NAMALWA (cell line): ENCODE results near the gene CLEC4C.
A peak's percentile ranks its signal among the peaks of the same experiment; 100 is the strongest.
"Not testable (repeated sequence)": the region's sequence is repeated elsewhere in the genome, so short reads cannot be mapped to it uniquely, and the experiment has no call there.

Source experiments
- DNase-seq: peaks from one replicate; pipeline ENCODE4 v3.0.0-alpha.2; 2015; ENCODE audit warnings: low spot score

Gene CLEC4C, protein sequence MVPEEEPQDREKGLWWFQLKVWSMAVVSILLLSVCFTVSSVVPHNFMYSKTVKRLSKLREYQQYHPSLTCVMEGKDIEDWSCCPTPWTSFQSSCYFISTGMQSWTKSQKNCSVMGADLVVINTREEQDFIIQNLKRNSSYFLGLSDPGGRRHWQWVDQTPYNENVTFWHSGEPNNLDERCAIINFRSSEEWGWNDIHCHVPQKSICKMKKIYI

DNA sequence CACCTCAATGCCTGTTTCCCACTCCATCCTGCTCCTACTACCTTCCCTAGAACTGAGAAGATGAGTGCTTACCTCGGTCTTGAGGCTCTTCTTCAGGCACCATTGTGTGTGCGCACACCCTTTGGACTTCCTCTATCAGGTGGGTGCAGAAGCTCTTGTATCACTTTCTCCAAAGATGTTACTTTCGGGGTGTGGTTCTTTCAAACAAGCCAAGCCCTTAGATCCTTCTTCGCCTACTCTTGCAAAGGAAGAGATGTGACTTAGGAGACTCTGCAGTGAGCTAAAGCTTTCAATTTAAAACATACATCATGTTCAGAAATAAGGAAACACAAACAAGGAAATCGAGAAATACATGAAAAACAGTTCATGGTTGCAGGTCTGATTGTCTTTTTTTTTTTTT lies at the start of gene CLEC4C:
Gene CLEC4C, minus strand, starts transcription at position 130 of the 400 bp plus-strand sequence. Its CDS starts 27 bp downstream, at position 103.
- DNase-seq = no peak

DNA sequence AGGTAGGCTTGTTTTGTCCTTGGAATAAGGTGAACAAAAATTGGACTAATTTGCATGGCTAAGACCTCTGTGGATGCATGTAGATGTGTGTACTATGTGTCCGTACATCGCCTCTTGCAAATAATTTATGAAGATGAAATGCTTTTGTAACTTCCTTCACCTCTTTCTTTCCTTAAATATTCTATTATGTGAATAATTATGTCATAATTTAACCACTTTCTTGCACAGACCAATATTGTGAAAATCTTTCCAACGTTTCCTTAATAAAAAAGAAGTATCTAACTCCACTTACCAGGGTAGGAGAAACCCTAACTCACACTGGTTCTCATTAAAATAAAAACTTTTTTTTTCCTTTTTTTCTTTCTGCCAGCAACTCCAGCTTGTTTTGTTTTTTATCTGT lies 46.0 kb upstream of the CLEC4C start:
- DNase-seq = no peak

DNA sequence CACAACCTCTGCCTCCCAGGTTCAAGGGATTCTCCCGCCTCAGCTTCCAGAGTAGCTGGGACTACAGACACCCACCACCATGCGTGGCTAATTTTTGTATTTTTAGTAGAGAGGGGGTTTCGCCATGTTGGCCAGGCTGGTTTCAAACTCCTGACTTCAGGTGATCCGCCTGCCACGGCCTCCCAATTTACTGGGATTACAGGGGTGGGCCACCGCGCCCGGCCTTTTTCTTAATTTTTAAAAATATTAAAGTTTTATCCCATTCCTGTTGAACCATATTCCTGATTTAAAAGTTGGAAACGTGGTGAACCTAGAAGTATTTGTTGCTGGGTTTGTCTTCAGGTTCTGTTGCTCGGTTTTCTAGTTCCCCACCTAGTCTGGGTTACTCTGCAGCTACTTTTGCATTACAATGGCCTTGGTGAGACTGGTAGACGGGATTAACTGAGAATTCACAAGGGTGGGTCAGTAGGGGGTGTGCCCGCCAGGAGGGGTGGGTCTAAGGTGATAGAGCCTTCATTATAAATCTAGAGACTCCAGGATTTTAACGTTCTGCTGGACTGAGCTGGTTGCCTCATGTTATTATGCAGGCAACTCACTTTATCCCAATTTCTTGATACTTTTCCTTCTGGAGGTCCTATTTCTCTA lies 41.8 kb upstream of the CLEC4C start, which contains the start of gene NANOG:
Gene NANOG, plus strand, starts transcription at position 519 of the 645 bp plus-strand sequence. CDS start 213 bp downstream, outside the sequence.
- not testable (repeated sequence) for DNase-seq

DNA sequence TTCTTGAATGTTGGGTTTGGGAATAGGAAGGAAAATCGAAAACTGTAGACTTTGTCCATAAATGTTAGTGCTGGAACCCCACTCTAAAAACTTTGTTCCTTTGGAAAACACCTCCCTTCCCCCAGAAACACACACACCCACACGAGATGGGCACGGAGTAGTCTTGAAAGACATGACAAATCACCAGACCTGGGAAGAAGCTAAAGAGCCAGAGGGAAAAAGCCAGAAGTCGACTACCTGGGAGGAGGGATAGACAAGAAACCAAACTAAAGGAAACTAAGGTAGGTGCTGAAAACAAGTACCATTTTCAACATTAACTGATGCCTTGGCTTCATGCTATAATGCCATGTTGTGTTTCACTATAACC lies 41.1 kb upstream of the CLEC4C start:
- DNase-seq = no peak

DNA sequence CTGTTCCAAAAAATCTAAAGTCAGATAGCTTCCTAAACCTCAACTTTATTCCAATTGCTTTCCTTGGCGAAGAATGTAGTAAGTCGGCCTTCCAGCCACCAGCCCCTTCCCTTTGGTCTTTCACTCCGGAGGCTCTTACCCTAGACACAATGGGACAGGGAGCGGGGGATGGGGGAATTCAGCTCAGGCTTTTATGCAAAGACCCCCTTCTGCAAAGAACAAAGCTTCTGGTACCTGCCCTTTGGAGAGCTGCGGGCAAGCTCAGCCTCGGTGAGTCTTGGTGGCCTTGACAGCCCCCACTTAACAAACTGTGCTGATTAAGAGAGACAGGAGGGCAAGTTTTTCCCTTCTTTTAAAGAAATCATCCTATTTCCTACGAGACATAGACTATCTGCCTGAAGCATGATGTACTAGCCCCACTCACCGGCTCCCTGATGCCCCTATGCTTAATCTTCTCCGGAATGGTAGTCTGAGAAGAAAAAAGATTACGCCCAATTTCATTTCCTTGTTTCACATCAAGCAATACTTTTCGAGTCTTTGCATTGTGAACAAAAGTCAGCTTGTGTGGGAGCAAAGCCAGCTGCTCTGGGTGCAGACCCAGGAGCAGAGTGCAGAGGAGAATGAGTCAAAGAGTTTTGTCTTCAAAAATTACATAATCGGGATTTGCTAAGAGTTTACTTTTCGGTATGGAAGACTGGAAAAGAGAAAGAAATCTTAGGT lies 40.6 kb upstream of the CLEC4C start:
- no peak for DNase-seq

DNA sequence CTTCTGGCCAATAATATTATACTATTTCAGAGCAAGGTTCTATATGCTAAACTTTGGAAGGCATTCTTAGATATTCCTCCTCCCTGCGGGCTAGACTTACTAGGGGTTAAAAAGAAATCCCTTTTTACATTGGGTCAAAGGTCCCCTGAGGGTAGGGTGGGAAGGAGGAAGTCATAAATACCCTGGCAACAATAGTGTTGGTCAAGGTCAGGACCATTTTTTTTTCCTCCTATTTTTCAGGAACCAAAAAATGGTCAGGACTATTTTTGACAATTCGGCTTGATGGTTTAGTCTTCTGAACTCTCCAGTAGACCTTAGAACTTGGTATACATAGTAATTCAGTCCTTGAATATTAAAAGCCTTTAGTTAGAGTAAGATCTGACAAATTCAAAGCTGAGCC lies 37.5 kb upstream of the CLEC4C start:
- no peak for DNase-seq

DNA sequence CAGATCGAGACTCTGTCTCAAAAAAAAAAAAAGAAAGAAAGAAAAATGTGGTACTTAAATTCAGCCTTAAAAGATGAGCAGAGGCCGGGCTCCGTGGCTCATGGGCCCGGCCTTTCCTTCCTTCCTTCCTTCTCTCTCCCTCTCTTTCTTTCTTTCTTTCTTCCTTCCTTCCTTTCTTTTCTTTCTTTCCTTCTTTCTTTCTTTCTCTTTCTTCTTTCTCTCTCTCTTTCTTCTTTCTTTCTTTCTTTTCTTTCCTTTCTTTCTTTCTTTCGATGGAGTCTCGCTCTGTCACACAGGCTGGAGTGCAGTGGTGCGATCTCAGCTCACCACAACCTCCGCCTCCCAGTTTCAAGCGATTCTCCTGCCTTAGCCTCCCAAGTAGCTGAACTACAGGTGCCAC lies 36.3 kb upstream of the CLEC4C start:
- DNase-seq = not testable (repeated sequence)

DNA sequence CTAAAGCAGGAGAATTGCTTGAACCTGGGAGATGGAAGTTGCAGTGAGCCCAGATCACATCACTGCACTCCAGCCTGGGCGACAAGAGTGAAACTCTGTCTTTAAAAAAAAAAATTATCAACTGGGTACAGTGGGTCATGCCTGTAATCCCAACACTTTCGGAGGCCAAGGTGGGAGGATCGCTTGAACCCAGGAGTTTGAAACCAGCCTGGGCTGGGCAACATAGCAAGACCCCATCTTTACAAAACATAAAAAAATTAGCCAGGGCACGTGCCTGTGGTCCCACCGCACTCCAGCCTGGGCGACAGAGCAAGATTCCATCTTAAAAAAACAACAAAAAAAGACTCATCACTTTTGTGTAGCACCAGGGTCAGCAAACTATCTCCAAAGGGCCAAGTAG lies 34.9 kb upstream of the CLEC4C start:
- no peak for DNase-seq

DNA sequence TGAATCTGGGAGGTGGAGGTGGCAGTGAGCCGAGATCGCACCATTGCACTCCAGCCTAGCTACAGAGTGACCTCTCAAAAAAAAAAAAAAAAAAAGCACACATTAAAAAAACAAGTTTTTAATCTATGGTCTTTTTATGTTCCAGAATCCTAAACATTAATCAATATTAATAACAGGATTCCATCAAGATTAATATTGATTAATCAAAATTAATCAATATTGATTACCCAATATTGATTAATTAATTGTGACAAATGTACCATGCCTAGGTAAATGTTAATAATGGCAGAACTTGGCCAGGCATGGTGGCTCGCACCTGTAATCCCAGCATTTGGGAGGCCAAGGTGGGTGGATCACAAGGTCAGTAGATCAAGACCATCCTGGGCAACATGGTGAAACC lies 34.1 kb upstream of the CLEC4C start:
- no peak for DNase-seq

DNA sequence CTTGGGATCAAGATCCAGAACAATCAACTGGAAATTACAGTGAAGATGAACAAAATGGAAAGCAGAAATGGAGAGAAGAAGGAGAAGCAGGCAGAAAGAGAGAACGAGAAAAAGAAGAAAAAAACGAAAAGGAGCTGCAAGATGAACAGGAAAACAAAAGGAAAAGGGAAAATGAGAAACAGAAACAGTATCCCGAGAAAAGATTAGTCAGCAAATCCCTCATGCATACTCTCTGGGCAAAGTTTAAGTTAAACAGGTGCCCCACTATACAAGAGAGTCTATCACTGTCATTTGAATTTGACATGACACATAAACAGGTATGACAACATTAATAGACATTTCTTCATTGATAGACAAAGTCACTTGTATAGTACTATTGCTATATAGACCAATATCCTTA lies 22.8 kb upstream of the CLEC4C start:
- no peak for DNase-seq

DNA sequence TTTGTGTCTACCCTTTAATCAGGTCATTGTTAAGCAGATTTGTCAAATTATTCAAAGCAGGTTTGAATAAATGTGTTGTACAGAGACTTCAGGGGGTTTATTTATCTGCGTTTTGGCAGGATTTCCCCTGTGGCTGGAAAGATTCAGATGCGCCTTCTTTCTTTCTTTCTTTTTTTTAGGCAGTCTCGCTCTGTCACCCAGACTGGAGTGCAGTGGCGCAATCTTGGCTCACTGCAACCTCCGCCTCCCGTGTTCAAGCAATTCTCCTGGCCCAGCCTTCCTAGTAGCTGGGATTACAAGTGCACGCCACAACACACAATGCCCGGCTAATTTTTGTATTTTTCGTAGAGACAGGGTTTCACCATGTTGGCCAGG lies 11.6 kb upstream of the CLEC4C start:
- no peak for DNase-seq

DNA sequence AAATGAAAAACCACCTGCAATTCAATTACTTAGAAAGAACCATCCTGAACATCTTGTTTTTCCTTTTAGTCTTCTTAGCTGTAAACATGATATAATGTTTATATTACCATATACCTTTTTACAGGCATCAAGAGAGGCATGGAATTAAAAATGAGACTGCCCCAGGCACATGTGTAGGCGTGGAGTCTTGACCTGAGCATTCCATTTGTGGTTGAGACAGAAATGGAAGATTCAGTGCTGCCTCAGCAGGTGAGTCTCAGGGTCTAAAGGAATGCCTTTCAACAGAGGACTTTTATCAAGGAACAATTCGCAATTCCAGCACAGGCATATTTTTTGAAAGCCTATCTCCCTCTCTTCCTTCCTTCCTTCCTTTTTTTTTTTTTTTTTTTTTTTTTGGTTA lies 9.8 kb upstream of the CLEC4C start:
- DNase-seq = no peak

DNA sequence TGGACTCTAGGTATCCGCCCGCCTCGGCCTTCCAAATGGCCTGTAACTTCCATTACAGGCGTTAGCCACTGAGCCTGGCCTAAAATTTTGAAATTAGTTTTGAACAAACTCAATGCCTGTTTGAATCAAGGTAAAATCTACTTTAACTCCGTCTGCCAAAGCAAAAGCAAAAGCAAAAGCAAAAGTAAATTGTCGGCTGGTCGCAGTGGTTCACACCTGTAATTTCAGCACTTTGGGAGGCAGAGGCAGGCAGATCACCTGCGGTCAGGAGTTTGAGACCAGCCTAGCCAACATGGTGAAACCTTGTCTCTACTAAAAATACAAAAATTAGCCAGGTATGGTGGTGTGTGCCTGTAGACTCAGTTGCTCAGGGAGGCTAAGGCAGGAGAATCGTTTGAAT lies 8.5 kb upstream of the CLEC4C start:
- DNase-seq = not testable (repeated sequence)

DNA sequence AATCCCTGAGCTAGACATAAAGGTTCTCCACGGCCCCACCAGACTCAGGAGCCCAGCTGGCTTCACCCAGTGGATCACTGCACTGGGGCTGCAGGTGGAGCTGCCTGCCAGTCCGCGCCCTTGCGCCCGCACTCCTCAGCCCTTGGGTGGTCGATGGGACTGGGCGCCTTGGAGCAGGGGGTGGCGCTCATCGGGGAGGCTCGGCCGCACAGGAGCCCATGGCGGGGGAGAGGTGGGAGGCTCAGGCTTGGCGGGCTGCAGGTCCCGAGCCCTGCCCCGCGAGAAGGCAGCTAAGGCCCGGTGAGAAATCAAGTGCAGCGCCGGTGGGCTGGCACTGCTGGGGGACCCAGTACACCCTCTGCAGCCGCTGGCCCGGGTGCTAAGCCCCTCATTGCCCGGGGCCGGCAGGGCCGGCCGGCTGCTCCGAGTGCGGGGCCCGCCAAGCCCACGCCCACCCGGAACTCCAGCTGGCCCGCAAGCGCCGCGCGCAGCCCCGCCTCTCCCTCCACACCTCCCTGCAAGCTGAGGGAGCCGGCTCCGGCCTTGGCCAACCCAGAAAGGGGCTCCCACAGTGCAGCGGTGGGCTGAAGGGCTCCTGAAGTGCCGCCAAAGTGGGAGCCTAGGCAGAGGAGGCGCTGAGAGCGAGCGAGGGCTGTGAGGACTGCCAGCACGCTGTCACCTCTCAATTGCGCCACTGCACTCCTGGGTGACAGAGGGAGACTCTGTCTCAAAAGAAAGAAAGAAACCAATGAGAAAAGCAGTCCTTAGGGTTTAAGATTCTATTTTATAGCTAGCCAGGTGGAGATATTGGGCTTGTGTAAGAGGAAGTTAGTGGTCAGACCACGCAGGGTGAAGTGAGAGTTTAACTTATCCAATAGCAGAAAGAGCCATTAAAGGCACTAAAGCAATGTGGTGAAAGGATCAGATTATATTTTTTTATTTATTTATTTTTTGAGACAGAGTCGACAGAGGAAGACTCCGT lies 5.1 kb upstream of the CLEC4C start:
- not testable (repeated sequence) for DNase-seq

DNA sequence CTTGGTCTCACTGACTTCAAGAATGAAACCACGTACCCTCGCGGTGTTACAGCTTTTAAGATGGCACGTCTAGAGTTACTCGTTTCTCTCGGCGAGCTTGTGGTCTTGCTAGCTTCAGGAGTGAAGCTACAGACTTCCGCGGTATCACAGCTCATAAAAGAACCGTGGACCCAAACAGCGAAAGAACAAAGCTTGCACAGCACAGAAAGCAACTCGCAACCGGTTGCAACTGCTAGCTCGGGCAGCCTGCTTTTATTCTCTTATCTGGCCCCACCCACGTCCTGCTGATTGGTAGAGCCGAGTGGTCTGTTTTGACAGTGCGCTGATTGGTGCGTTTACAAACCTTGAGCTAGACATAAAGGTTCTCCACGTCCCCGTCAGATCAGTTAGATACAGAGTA lies 4.2 kb upstream of the CLEC4C start:
- no peak for DNase-seq

DNA sequence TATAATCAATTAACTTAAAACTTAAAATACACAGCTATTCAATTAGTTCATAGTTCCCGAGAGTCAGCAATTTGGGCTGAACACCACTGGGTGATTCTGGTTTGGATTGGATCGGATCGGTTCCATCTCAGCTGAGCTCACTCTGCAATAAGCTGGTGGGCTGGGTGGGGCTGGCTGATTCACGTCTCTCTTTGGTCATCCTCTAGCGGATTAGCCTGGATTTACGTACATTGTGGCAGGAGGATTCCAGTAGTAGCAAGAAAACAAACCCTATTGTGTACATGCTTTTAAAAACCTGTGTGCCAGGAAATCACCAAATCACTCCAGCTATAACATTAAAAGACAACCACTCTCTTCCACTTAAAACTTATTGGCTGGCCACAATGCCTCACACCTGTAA lies 3.2 kb upstream of the CLEC4C start:
- DNase-seq = no peak

DNA sequence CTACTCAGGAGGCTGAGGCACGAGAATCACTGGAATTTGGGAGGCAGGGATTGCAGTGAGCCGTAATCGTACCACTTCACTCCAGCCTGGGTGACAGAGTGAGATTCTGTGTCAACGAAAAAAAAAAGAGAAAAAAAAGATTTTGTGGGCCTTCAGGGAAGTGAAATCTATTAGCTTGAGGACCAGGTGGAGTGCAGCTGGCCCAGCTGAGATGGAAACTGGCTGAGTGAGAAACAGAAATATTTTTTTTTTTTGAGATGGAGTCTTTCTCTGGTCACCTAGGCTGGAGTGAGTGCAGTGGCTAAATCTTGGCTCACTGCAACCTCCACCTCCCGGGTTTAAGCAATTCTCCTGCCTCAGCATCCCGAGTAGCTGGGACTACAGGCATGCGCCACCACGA lies 2.3 kb upstream of the CLEC4C start:
- peak; percentile 29 for DNase-seq

DNA sequence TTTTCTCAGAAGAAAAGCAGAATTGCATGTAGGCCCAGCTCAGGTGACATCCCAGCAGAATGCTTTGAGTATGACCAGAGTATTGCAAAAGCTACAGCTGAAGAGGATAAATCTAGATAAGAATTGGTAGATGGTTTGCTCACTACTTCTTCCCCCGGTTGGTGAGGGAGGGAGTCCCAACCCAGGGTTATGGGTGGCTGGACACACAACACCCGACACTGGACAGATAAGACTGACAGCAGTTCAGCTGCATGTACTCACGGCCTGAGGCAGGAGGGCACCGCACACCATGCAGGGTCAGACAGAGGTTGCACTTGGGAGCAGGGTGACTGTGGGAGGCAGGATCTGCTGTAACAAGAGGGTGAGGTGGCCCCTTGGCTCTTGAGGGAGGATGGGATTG lies 1.7 kb upstream of the CLEC4C start:
- no peak for DNase-seq

DNA sequence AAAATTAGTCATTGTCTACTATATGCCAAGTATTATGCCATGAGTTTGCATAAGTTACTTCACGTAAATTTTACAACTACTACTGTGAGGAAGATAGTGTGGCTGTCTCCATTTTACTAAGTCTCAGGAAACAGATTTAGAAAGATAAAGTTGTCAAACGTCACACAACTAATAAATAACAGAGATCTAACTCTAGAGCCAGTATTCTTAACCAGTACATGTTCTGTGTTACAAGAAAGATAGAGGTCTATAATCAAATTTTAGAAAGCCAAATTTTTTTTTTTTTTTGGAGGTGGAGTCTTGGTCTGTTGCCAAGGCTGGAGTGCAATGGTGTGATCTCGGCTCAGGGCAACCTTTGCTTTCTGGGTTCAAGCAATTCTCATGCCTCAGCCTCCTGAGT lies 14.2 kb downstream of the CLEC4C start:
- no peak for DNase-seq

DNA sequence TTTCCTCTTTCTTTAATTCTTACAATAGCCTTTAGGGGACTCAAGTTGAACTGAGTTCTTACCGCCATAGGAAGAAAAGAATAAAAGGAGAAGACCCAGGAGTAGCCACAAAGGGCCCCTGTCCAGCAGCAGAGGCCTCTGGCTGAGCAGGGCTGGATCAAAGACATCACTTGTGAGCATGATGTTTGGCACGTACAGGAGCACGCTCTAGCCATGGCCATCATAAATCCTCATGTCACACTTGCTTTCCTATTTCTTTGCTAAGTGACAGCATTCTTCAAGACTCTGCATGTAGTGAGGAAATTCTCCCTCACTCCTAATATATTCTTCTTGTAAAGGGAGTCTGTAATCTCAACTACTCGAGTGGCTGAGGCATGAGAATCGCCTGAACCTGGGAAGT lies 15.7 kb downstream of the CLEC4C start:
- no peak for DNase-seq

DNA sequence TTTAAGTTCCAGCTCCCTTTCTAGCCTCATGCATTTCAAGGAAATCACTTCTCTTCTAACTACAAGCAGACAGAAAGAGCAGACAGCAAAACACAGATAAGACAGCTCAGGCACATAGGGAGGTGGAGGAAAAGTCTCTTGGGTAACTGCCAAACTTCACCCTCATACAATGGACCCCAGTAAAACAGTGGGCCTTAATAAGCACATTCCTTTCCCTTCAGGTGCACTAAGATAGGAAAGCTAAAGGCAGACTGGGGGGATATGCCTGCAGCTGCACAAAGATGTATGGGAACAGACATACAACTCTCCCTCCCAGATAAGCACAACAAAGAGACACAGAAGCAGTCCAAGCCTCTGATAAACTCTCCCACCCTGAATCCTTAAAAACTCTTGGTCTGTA lies 16.2 kb downstream of the CLEC4C start:
- DNase-seq = not testable (repeated sequence)

DNA sequence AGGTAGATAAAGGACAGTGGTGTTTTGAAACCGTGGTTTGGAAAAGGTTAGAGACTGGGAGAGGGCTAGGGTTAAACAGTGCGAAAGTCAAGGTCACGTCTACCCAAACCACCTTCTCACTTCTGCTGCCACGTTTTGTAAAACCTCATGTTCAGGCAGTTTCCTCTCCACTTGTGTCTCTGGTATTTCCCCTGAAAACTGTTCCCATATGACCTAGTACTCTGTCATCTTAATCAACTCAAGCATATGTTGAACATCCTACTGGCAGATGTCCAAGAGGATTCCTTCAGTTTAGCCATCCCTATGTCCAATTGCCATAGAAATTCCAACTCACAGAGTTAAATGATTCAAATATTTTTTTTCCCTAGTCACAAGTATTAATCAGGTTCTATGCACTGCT lies 17.4 kb downstream of the CLEC4C start:
- DNase-seq = no peak
